HepG2 (cell line): ENCODE measurements around the gene PTPMT1. TPM values are rescaled to one million over a fixed set of nuclear protein-coding genes. Genes with fewer than 3 reads are reported as not detected.

Experiments
- ATAC-seq: fragments of 200-7000 bp; cut with Tn5 transposase; 3 replicates; pipeline ENCODE4 v1.9.1; 2020; ENCODE audit warnings: mild to moderate bottlenecking, moderate library complexity
- BruUV-seq: library from RNA; stranded (reverse); fragments of 400-500 nt; replicated peaks from 2 replicates; lab custom pipeline; 2021; lab: Mats Ljungman, UMichigan
- CTCF ChIA-PET: fragments of 300-600 bp; formaldehyde crosslinking; extraction: SDS; loops from one replicate; lab custom pipeline; 2021; ENCODE audit warnings: low total read pairs, inconsistent platforms, low intra/inter-chr PET ratio; lab: Yijun Ruan, JAX
- POLR2A ChIA-PET: fragments of 350-600 bp; sonication (Branson Sonifier 250); formaldehyde crosslinking; loops from one replicate; lab custom pipeline; 2020; ENCODE audit warnings: antibody characterized with exemption, inconsistent platforms; lab: Yijun Ruan, JAX
- DNase-seq: peaks from one replicate; pipeline ENCODE4 v3.0.0-alpha.2; 2015; ENCODE audit warnings: low spot score
- FAIRE-seq: peaks from 3 replicates; lab custom pipeline; 2011; peaks lifted over from hg19 to GRCh38; lab: Jason Lieb, UNC
- H2AFZ ChIP-seq: one replicate; pipeline ENCODE4 v1.6.1; 2011; ENCODE audit warnings: low read length, inconsistent platforms
- H3K27ac ChIP-seq: fragments of 300-600 bp; 3 replicates; pipeline ENCODE4 v1.8.0; 2011; ENCODE audit warnings: mixed run types, mild to moderate bottlenecking, mixed read lengths, low read length, inconsistent platforms; ENCODE audit not compliant: insufficient read depth; ENCODE audit errors: extremely low read length
- H3K27me3 ChIP-seq, 2 experiments: fragments of 200-600 bp in 1 of 2; 2 replicates in 1 of 2; 3 replicates in 1 of 2; pipeline versions ENCODE4 v1.6.0 to v1.8.0; 2011; ENCODE audit warnings: low read length in 2 of 2, mild to moderate bottlenecking in 2 of 2, moderate library complexity in 2 of 2, inconsistent platforms in 1 of 2; ENCODE audit not compliant: insufficient read depth in 2 of 2, control insufficient read depth in 1 of 2
- H3K36me3 ChIP-seq, 2 experiments: fragments of 200-600 bp in 1 of 2; replicated peaks in 1 of 2; 2 replicates in 1 of 2; 3 replicates in 1 of 2; pipeline versions ENCODE4 v1.5.1 to v1.8.0; 2011; ENCODE audit warnings: low read length in 2 of 2, inconsistent platforms in 1 of 2; ENCODE audit not compliant: insufficient read depth in 2 of 2, control insufficient read depth in 1 of 2
- H3K4me1 ChIP-seq: 2 replicates; pipeline ENCODE4 v1.5.1; 2012; ENCODE audit warnings: low read length, inconsistent platforms; ENCODE audit not compliant: insufficient read depth
- H3K4me2 ChIP-seq: 2 replicates; pipeline ENCODE4 v1.6.0; 2011; ENCODE audit warnings: low read depth, low read length, inconsistent platforms
- H3K4me3 ChIP-seq, 3 experiments: fragments of 200-600 bp in 1 of 3; sonication (generic), shearing (Covaris generic) in 1 of 3; replicated peaks in 1 of 3; 2 replicates each; pipeline ENCODE4 v1.5.1; 2011 to 2016; ENCODE audit warnings: low read length in 3 of 3, inconsistent platforms in 2 of 3, low read depth in 2 of 3, mild to moderate bottlenecking in 2 of 3, control low read depth in 1 of 3, mixed read lengths in 1 of 3; ENCODE audit not compliant: insufficient read depth in 1 of 3
- H3K79me2 ChIP-seq: one replicate; pipeline ENCODE4 v1.6.1; 2011; ENCODE audit warnings: low read length, inconsistent platforms; ENCODE audit not compliant: insufficient read depth
- H3K9ac ChIP-seq: 2 replicates; pipeline ENCODE4 v1.6.0; 2011; ENCODE audit warnings: mild to moderate bottlenecking, low read depth, low read length, inconsistent platforms; ENCODE audit not compliant: insufficient read depth
- H3K9me3 ChIP-seq: 2 replicates; pipeline ENCODE4 v1.5.1; 2012; ENCODE audit warnings: mild to moderate bottlenecking, low read length
- H4K20me1 ChIP-seq: 2 replicates; pipeline ENCODE4 v1.6.0; 2011; ENCODE audit warnings: inconsistent platforms, mild to moderate bottlenecking, low read length, moderate library complexity; ENCODE audit not compliant: insufficient read depth
- HDAC1 ChIP-seq: sonication (generic); formaldehyde crosslinking; IDR thresholded peaks from 2 replicates; pipeline ENCODE4 v1.5.1; 2020; ENCODE audit warnings: mild to moderate bottlenecking, missing genetic modification reagents
- HNRNPL ChIP-seq: fragments of 200-400 bp; formaldehyde crosslinking; IDR thresholded peaks from 2 replicates; pipeline ENCODE4 v1.6.1; 2017; ENCODE audit warnings: mild to moderate bottlenecking, low read depth, low read length
- PITX1 ChIP-seq: sonication (generic); formaldehyde crosslinking; IDR thresholded peaks from 2 replicates; pipeline ENCODE4 v1.5.1; 2020; ENCODE audit warnings: mild to moderate bottlenecking, missing genetic modification reagents
- PPARG ChIP-seq: conservative IDR thresholded peaks from 2 replicates; pipeline ENCODE4 v1.6.1; 2016; ENCODE audit warnings: missing biosample characterization, missing genetic modification reagents
- SAP130 ChIP-seq: IDR thresholded peaks from 2 replicates; pipeline ENCODE4 v1.6.1; 2016; ENCODE audit warnings: low read depth
- THAP11 ChIP-seq: IDR thresholded peaks from 2 replicates; pipeline ENCODE4 v1.6.1; 2016; ENCODE audit warnings: missing biosample characterization, missing genetic modification reagents
- ZFX ChIP-seq: sonication (generic); formaldehyde crosslinking; IDR thresholded peaks from 2 replicates; pipeline ENCODE4 v1.4.0; 2020; ENCODE audit warnings: mild to moderate bottlenecking, low read depth, missing genetic modification reagents, moderate library complexity
- ZNF343 ChIP-seq: sonication (generic); formaldehyde crosslinking; IDR thresholded peaks from 2 replicates; pipeline ENCODE4 v1.4.0; 2020; ENCODE audit warnings: mild to moderate bottlenecking, missing genetic modification reagents
- ZNF547 ChIP-seq: sonication (generic); formaldehyde crosslinking; IDR thresholded peaks from 2 replicates; pipeline ENCODE4 v1.5.1; 2020; ENCODE audit warnings: mild to moderate bottlenecking, missing genetic modification reagents
- WGBS: methylation state at CpG from one replicate; pipeline ENCODE4 v1.1.6; 2017; ENCODE audit warnings: low lambda C conversion rate; 5-methylcytosine and 5-hydroxymethylcytosine counted together
- in situ Hi-C: cut with HindIII; loops from 2 replicates; pipeline ENCODE4 v1.10.0; 2017; ENCODE audit warnings: low pct_unique_long_range_greater_than_20kb; ENCODE audit not compliant: extremely low pct_ligation_motif_present
- intact Hi-C: fragments of 100-400 bp; cut with micrococcal nuclease; formaldehyde crosslinking; loops from one replicate; pipeline ENCODE4 v1.10.0; 2022; ENCODE audit not compliant: unreplicated experiment
- polyA plus RNA-seq, 8 experiments: library from polyadenylated mRNA; depleted of rRNA in 3 of 8; stranded (reverse) in 7 of 8; unstranded in 1 of 8; fragments of >200 nt; fragmentation: Illumina TruSeq in 4 of 8; extraction: Trizol in 4 of 8; gene quantifications; 2 replicates each; pipeline versions ENCODE4 v1.2.1 to v1.2.3, GENCODE V29; 2011 to 2016; ENCODE audit warnings: low read depth in 4 of 8, missing spikeins in 1 of 8, mixed read lengths in 1 of 8; ENCODE audit not compliant: insufficient read depth in 1 of 8
- total RNA-seq, 5 experiments: library from RNA; depleted of rRNA; stranded (reverse); fragments of >200 nt; fragmentation: Illumina TruSeq; extraction: Trizol; gene quantifications; 2 replicates each; pipeline ENCODE4 v1.2.3, GENCODE V29; 2016; ENCODE audit warnings: low read depth in 1 of 5
- TF ChIP-seq, protein P1 (sequence below): IDR thresholded peaks from 2 replicates; pipeline ENCODE4 v1.6.1; 2016; ENCODE audit warnings: low read depth, borderline replicate concordance
- TF ChIP-seq, protein P2 (sequence below): sonication (generic); formaldehyde crosslinking; IDR thresholded peaks from 2 replicates; pipeline ENCODE4 v1.4.0; 2020; ENCODE audit warnings: mild to moderate bottlenecking, missing genetic modification reagents

The PTPMT1 gene
- total and polyA plus RNA-seq, 2 of the 13 experiments (the other 11 are each of a cell fraction or from before 2014, with no cell fraction given) = 55.6 to 129 TPM

DNA sequence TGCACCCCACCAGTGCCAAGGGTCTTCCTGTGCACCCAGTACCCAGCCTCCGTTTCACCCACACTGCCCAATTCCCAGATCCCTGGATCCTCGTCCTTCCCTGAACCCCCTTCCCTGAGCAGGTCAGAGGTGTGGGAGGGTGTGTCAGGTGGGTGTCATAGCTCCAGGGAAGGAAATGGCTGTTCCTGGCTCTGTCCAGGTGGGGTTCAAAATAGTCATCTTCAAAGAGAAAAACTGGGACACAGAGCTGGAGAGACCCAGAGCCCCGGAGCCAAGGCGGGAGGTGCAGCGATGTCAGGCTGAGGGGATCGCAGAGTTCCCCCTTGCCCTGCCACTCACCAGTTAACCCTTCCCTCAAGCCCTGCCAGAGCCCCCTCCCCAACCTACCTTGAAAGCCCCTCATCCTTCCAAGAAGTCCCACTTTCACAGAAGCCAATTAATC is 28.1 kb downstream of the PTPMT1 start:
- in situ Hi-C loops = no loop called here
- Histone ChIP-seq H2AFZ (no peak overlapping the region), H3K79me2 (no peaks in the 10 kb centered on the region), H3K4me2 (peak overlapping the region; percentile 86), H3K4me1 (peaks cover 53% of the 10 kb centered on the region), H3K9ac (peak overlapping the region; percentile 45; the same call in 1 of the 2 replicates), H3K27ac (no peak overlapping the region), H3K4me3 (peak overlapping the region; percentile 65 to 82 (median 73); a peak in 5 of 6 replicates), H3K9me3 (no peaks in the 10 kb centered on the region), H4K20me1 (no peaks in the 10 kb centered on the region), H3K36me3 (no peaks in the 10 kb centered on the region), H3K27me3 (peaks cover 3 to 27% of the 10 kb centered on the region in 2 experiments)
- peak; percentile 11 for ATAC-seq
- TF ChIP-seq ZNF343 (CRISPR knock-in tag) (no peak), HDAC1 (CRISPR knock-in tag) (0 out of 2 replicates have a peak, but pooled peaks have one; percentile 22)
- POLR2A ChIA-PET = no interaction called here
- no peak for DNase-seq
- no peak for FAIRE-seq
- CTCF ChIA-PET = no interaction called here
- intact Hi-C loops = no loop called here
- 0% methylated on average over 2 of the region's 6 CpGs for WGBS
- no TSS peak for BruUV-seq

DNA sequence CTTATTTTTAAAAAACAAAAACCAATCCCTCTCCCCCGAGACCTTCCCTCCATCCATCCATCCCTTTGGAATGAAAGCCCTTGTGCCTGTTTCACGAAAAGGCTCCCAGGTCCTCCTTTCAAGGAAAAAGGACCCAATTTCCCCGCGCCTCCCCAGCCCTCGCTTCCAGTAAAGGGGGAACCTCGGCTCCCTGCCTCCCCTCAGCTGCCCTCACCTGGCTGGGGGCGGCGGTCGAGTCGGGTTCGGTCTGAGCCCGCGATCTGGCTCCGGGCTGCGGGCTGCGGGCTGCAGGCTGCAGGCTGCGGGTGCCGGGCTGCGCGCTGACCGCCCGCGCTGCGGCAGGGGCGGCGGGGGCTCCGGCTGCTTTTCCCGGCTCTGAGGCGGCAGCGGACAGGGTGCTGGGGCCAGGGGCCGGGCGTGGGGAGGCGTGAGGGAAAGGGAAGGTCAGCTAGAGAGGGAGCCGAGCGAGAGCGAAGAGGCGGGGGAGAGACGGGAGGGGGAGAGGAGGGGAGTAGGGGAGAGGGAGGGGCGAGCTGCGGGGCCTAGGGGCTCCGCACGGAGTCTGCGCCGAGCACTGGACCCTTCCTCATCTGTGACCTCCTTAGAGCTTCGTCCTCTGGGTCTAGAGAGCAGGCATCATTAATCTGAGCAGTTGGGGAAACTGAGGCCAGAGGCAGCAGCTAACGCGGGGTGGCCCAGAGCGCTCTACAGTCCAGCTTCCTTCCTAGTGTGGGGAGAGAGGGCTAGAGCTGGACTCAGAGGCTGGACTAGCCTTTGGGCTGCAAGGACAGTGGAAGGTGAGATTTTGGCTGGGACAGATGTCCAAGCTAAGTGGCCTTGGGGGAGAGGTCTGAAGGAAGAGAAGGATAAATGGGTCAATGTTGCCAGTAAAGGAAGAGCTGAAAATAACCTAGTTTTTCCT is 28.8 kb downstream of the PTPMT1 start, which contains the start of gene C1QTNF4:
Gene C1QTNF4, minus strand, starts transcription at position 478 of the 922 bp plus-strand sequence. CDS start 3,601 bp downstream, outside the sequence.
- Histone ChIP-seq H3K4me3 (peak within 1 kb of the TSS; percentile 65 to 82 (median 73); a peak in 5 of 6 replicates), H3K4me1 (peaks cover 47% of the 10 kb centered on the region), H3K4me2 (peak within 1 kb of the TSS; percentile 86), H3K27ac (no peak within 1 kb of the TSS), H4K20me1 (no peaks in the 10 kb centered on the region), H3K27me3 (peaks cover 3 to 27% of the 10 kb centered on the region in 2 experiments), H3K9me3 (no peaks in the 10 kb centered on the region), H2AFZ (no peak within 1 kb of the TSS), H3K36me3 (no peaks in the 10 kb centered on the region), H3K9ac (peak within 1 kb of the TSS; percentile 45; the same call in 1 of the 2 replicates), H3K79me2 (no peaks in the 10 kb centered on the region)
- FAIRE-seq = no peak
- 3% methylated on average over 29 of the region's 48 CpGs for WGBS
- BruUV-seq = no TSS peak
- CTCF ChIA-PET = no interaction called here
- POLR2A ChIA-PET = interaction anchor here (0.9 kb wide), 1 partner anchor 254 kb away, joined by 3 read pairs; the partner anchor contains the start of gene NUP160
- no peak for DNase-seq
- intact Hi-C loops = no loop called here
- in situ Hi-C loops = no loop called here
- ATAC-seq = peak; percentile 58
- TF ChIP-seq HNRNPL (no peak), THAP11 (CRISPR knock-in tag) (no peak), ZNF547 (CRISPR knock-in tag) (no peak), SAP130 (CRISPR knock-in tag) (0 out of 2 replicates have a peak, but pooled peaks have one; percentile 11), PPARG (CRISPR knock-in tag) (no peak), ZFX (CRISPR knock-in tag) (0 out of 2 replicates have a peak, but pooled peaks have one; percentile 20), ZNF343 (CRISPR knock-in tag) (0 out of 2 replicates have a peak, but pooled peaks have one; percentile 23), PITX1 (CRISPR knock-in tag) (no peak)
- TF ChIP-seq, protein P1, sequence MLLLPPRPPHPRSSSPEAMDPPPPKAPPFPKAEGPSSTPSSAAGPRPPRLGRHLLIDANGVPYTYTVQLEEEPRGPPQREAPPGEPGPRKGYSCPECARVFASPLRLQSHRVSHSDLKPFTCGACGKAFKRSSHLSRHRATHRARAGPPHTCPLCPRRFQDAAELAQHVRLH (CRISPR knock-in tag) = no peak
- TF ChIP-seq, protein P2, sequence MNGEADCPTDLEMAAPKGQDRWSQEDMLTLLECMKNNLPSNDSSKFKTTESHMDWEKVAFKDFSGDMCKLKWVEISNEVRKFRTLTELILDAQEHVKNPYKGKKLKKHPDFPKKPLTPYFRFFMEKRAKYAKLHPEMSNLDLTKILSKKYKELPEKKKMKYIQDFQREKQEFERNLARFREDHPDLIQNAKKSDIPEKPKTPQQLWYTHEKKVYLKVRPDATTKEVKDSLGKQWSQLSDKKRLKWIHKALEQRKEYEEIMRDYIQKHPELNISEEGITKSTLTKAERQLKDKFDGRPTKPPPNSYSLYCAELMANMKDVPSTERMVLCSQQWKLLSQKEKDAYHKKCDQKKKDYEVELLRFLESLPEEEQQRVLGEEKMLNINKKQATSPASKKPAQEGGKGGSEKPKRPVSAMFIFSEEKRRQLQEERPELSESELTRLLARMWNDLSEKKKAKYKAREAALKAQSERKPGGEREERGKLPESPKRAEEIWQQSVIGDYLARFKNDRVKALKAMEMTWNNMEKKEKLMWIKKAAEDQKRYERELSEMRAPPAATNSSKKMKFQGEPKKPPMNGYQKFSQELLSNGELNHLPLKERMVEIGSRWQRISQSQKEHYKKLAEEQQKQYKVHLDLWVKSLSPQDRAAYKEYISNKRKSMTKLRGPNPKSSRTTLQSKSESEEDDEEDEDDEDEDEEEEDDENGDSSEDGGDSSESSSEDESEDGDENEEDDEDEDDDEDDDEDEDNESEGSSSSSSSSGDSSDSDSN (CRISPR knock-in tag) = peak; percentile 53; the same call in 1 of the 2 replicates
